Memory B cell (primary cell): ENCODE data around the gene PBRM1.

Experiments
- ATAC-seq: fragments of 150-1000 bp; cut with Tn5 transposase; 2 replicates; pipeline ENCODE4 v1.10.0; 2021; ENCODE audit warnings: low read depth, mild to moderate bottlenecking, moderate library complexity
- DNase-seq, 2 donors: peaks; one replicate each; pipeline ENCODE4 v3.0.0; 2022; ENCODE audit warnings: low spot score in 2 of 2
- H3K27ac Mint-ChIP-seq: one replicate; pipeline ENCODE4 v1.8.0; 2022; ENCODE audit warnings: mild to moderate bottlenecking, moderate library complexity, mixed read lengths
- H3K27me3 Mint-ChIP-seq: one replicate; pipeline ENCODE4 v1.8.0; 2022; ENCODE audit warnings: mixed read lengths
- H3K36me3 Mint-ChIP-seq: one replicate; pipeline ENCODE4 v1.8.0; 2022; ENCODE audit warnings: mild to moderate bottlenecking, mixed read lengths
- H3K4me1 Mint-ChIP-seq: one replicate; pipeline ENCODE4 v1.8.0; 2022; ENCODE audit warnings: mixed read lengths
- H3K4me3 Mint-ChIP-seq: one replicate; pipeline ENCODE4 v1.8.0; 2022; ENCODE audit warnings: mild to moderate bottlenecking, moderate library complexity, mixed read lengths
- H3K9me3 Mint-ChIP-seq: one replicate; pipeline ENCODE4 v1.8.0; 2022; ENCODE audit warnings: mixed read lengths

Gene PBRM1

GRCh38 chr3:52663098-52663497, 22.6 kb downstream of the PBRM1 start:
- Mint-ChIP-seq H3K9me3 (no peaks in the 10 kb centered on the region), H3K4me1 (no peaks in the 10 kb centered on the region), H3K4me3 (no peak overlapping the region), H3K27me3 (no peaks in the 10 kb centered on the region), H3K27ac (no peak overlapping the region), H3K36me3 (peaks cover 17% of the 10 kb centered on the region)
- DNase-seq (no peak), ATAC-seq (no peak)

GRCh38 chr3:52660046-52660445, 25.7 kb downstream of the PBRM1 start:
- Mint-ChIP-seq H3K36me3 (peaks cover 25% of the 10 kb centered on the region), H3K27me3 (no peaks in the 10 kb centered on the region), H3K4me3 (no peak overlapping the region), H3K9me3 (no peaks in the 10 kb centered on the region), H3K27ac (no peak overlapping the region), H3K4me1 (no peaks in the 10 kb centered on the region)
- DNase-seq (no peak), ATAC-seq (no peak)

GRCh38 chr3:52655895-52656294, 29.8 kb downstream of the PBRM1 start:
- Mint-ChIP-seq H3K27ac (peak overlapping the region; percentile 21), H3K9me3 (no peaks in the 10 kb centered on the region), H3K27me3 (no peaks in the 10 kb centered on the region), H3K4me3 (no peak overlapping the region), H3K36me3 (peaks cover 22% of the 10 kb centered on the region), H3K4me1 (no peaks in the 10 kb centered on the region)
- ATAC-seq (no peak), DNase-seq (no peak)

- Mint-ChIP-seq H3K9me3 (no peaks in the 10 kb centered on the region), H3K27me3 (no peaks in the 10 kb centered on the region), H3K36me3 (peaks cover 41% of the 10 kb centered on the region), H3K4me1 (peaks cover 2% of the 10 kb centered on the region), H3K4me3 (no peak overlapping the region), H3K27ac (no peak overlapping the region)
- no peak for DNase-seq
- no peak for ATAC-seq
Observed at GRCh38 chr3:52651592-52651991, 34.1 kb downstream of the PBRM1 start.

GRCh38 chr3:52650439-52650838, 35.3 kb downstream of the PBRM1 start:
- no peaks in the 10 kb centered on the region for H3K9me3 Mint-ChIP-seq
- no peaks in the 10 kb centered on the region for H3K27me3 Mint-ChIP-seq
- H3K27ac Mint-ChIP-seq = no peak overlapping the region
- ATAC-seq = no peak
- H3K36me3 Mint-ChIP-seq = peaks cover 36% of the 10 kb centered on the region
- H3K4me3 Mint-ChIP-seq = no peak overlapping the region
- H3K4me1 Mint-ChIP-seq = peaks cover 2% of the 10 kb centered on the region
- DNase-seq = no peak

- H3K27me3 Mint-ChIP-seq = no peaks in the 10 kb centered on the region
- peaks cover 42% of the 10 kb centered on the region for H3K36me3 Mint-ChIP-seq
- H3K4me3 Mint-ChIP-seq = no peak overlapping the region
- peaks cover 2% of the 10 kb centered on the region for H3K4me1 Mint-ChIP-seq
- H3K27ac Mint-ChIP-seq = no peak overlapping the region
- H3K9me3 Mint-ChIP-seq = no peaks in the 10 kb centered on the region
- ATAC-seq (no peak), DNase-seq (no peak)
Observed at GRCh38 chr3:52649461-52650210, 36.1 kb downstream of the PBRM1 start.

GRCh38 chr3:52645549-52645948, 40.2 kb downstream of the PBRM1 start:
- no peaks in the 10 kb centered on the region for H3K27me3 Mint-ChIP-seq
- DNase-seq = no peak
- peaks cover 35% of the 10 kb centered on the region for H3K36me3 Mint-ChIP-seq
- ATAC-seq = no peak
- H3K4me3 Mint-ChIP-seq = no peak overlapping the region
- no peak overlapping the region for H3K27ac Mint-ChIP-seq
- H3K4me1 Mint-ChIP-seq = peaks cover 2% of the 10 kb centered on the region
- H3K9me3 Mint-ChIP-seq = no peaks in the 10 kb centered on the region

GRCh38 chr3:52636673-52637072, 49.0 kb downstream of the PBRM1 start:
- no peaks in the 10 kb centered on the region for H3K4me1 Mint-ChIP-seq
- no peaks in the 10 kb centered on the region for H3K27me3 Mint-ChIP-seq
- H3K9me3 Mint-ChIP-seq = no peaks in the 10 kb centered on the region
- ATAC-seq = no peak
- H3K27ac Mint-ChIP-seq = no peak overlapping the region
- H3K4me3 Mint-ChIP-seq = no peak overlapping the region
- DNase-seq = no peak
- H3K36me3 Mint-ChIP-seq = peaks cover 19% of the 10 kb centered on the region

- Mint-ChIP-seq H3K4me3 (no peak overlapping the region), H3K27ac (no peak overlapping the region), H3K27me3 (no peaks in the 10 kb centered on the region), H3K9me3 (no peaks in the 10 kb centered on the region), H3K4me1 (no peaks in the 10 kb centered on the region), H3K36me3 (peaks cover 12% of the 10 kb centered on the region)
- no peak for ATAC-seq
- DNase-seq = no peak
Observed at GRCh38 chr3:52633786-52634185, 51.9 kb downstream of the PBRM1 start.

GRCh38 chr3:52625041-52625440, 60.7 kb downstream of the PBRM1 start:
- no peak overlapping the region for H3K27ac Mint-ChIP-seq

GRCh38 chr3:52623234-52623792, 62.4 kb downstream of the PBRM1 start:
- Mint-ChIP-seq H3K4me3 (no peak overlapping the region), H3K27me3 (no peaks in the 10 kb centered on the region), H3K36me3 (peaks cover 32% of the 10 kb centered on the region), H3K4me1 (no peaks in the 10 kb centered on the region), H3K27ac (no peak overlapping the region), H3K9me3 (no peaks in the 10 kb centered on the region)
- DNase-seq = no peak
- no peak for ATAC-seq

More at GRCh38 chr3:52625041-52625440, 60.7 kb downstream of the PBRM1 start:
- peaks cover 29% of the 10 kb centered on the region for H3K36me3 Mint-ChIP-seq
- DNase-seq (no peak), ATAC-seq (no peak)
- H3K4me1 Mint-ChIP-seq = no peaks in the 10 kb centered on the region
- H3K4me3 Mint-ChIP-seq = no peak overlapping the region
- H3K9me3 Mint-ChIP-seq = no peaks in the 10 kb centered on the region
- no peaks in the 10 kb centered on the region for H3K27me3 Mint-ChIP-seq

- DNase-seq (no peak), ATAC-seq (no peak)
- Mint-ChIP-seq H3K36me3 (peaks cover 38% of the 10 kb centered on the region), H3K27ac (peak overlapping the region; percentile 86), H3K9me3 (no peaks in the 10 kb centered on the region), H3K4me1 (no peaks in the 10 kb centered on the region), H3K4me3 (no peak overlapping the region), H3K27me3 (no peaks in the 10 kb centered on the region)
Observed at GRCh38 chr3:52620580-52620979, 65.1 kb downstream of the PBRM1 start.

- no peak overlapping the region for H3K4me3 Mint-ChIP-seq
- H3K27ac Mint-ChIP-seq = no peak overlapping the region
- H3K27me3 Mint-ChIP-seq = no peaks in the 10 kb centered on the region
- peaks cover 41% of the 10 kb centered on the region for H3K36me3 Mint-ChIP-seq
- DNase-seq (no peak), ATAC-seq (no peak)
- H3K4me1 Mint-ChIP-seq = no peaks in the 10 kb centered on the region
- H3K9me3 Mint-ChIP-seq = no peaks in the 10 kb centered on the region
Observed at GRCh38 chr3:52615166-52615565, 70.5 kb downstream of the PBRM1 start.

- ATAC-seq (no peak), DNase-seq (no peak)
- no peaks in the 10 kb centered on the region for H3K9me3 Mint-ChIP-seq
- no peaks in the 10 kb centered on the region for H3K27me3 Mint-ChIP-seq
- no peak overlapping the region for H3K4me3 Mint-ChIP-seq
- no peak overlapping the region for H3K27ac Mint-ChIP-seq
- peaks cover 38% of the 10 kb centered on the region for H3K36me3 Mint-ChIP-seq
- H3K4me1 Mint-ChIP-seq = no peaks in the 10 kb centered on the region
Observed at GRCh38 chr3:52614689-52615088, 71.0 kb downstream of the PBRM1 start.

- Mint-ChIP-seq H3K27me3 (no peaks in the 10 kb centered on the region), H3K9me3 (no peaks in the 10 kb centered on the region), H3K36me3 (peaks cover 31% of the 10 kb centered on the region), H3K27ac (peak overlapping the region; percentile 12), H3K4me3 (no peak overlapping the region), H3K4me1 (no peaks in the 10 kb centered on the region)
- DNase-seq (no peak), ATAC-seq (no peak)
Observed at GRCh38 chr3:52609316-52609815, 76.3 kb downstream of the PBRM1 start.
